IPS DF 6.9 (cell line): ENCODE measurements around the gene AATK.

Source experiments
- DNase-seq: peaks from one replicate; pipeline ENCODE4 v3.0.0-alpha.2; 2013; ENCODE audit warnings: low read depth, low spot score
- H3K27ac ChIP-seq: one replicate; pipeline ENCODE4 v1.5.1; 2013; ENCODE audit warnings: low read length, control low read depth
- H3K27me3 ChIP-seq: 2 replicates; pipeline ENCODE4 v1.6.1; 2013; ENCODE audit warnings: mild to moderate bottlenecking, low read length; ENCODE audit not compliant: control insufficient read depth, insufficient read depth
- H3K36me3 ChIP-seq: 2 replicates; pipeline ENCODE4 v1.6.1; 2013; ENCODE audit warnings: low read length; ENCODE audit not compliant: control insufficient read depth, insufficient read depth
- H3K4me1 ChIP-seq: 2 replicates; pipeline ENCODE4 v1.6.1; 2013; ENCODE audit warnings: low read length; ENCODE audit not compliant: control insufficient read depth, insufficient read depth
- H3K4me3 ChIP-seq: 2 replicates; pipeline ENCODE4 v1.5.1; 2013; ENCODE audit warnings: mild to moderate bottlenecking, low read length
- H3K9me3 ChIP-seq: 2 replicates; pipeline ENCODE4 v1.6.1; 2013; ENCODE audit warnings: low read length, inconsistent platforms; ENCODE audit not compliant: control insufficient read depth, insufficient read depth
- WGBS: extraction: QIAGEN DNeasy Blood & Tissue Kit; methylation state at CpG from one replicate; pipeline ENCODE4 v1.1.7; 2013; ENCODE audit warnings: mixed read lengths, missing lambda C conversion rate; ENCODE audit not compliant: insufficient read length, insufficient coverage; 5-methylcytosine and 5-hydroxymethylcytosine counted together

AATK gene

GRCh38 chr17:81166033-81166492, at the start of gene AATK:
AATK (minus strand) TSS chr17:81166221; CDS start chr17:81165992, 229 bp downstream.
- DNase-seq, result no peak
- no CpG with 5 or more reads among the region's 62 CpGs for WGBS
- Histone ChIP-seq H3K27ac (no peak within 1 kb of the TSS), H3K9me3 (no peaks in the 10 kb centered on the region), H3K27me3 (no peaks in the 10 kb centered on the region), H3K4me1 (peaks cover 2% of the 10 kb centered on the region; the same call in 1 of the 2 replicates), H3K36me3 (no peaks in the 10 kb centered on the region; the same call in 1 of the 2 replicates), H3K4me3 (peak within 1 kb of the TSS; percentile 44; the same call in 1 of the 2 replicates)

GRCh38 chr17:81213978-81214377, 48.0 kb upstream of the AATK start:
- no peak for DNase-seq
- H3K9me3 ChIP-seq, result no peaks in the 10 kb centered on the region
- H3K4me1 ChIP-seq, result no peaks in the 10 kb centered on the region
- WGBS, result no CpG with 5 or more reads among the region's 8 CpGs
- no peaks in the 10 kb centered on the region for H3K27me3 ChIP-seq
- H3K27ac ChIP-seq, result no peak overlapping the region
- H3K4me3 ChIP-seq, result no peak overlapping the region
- H3K36me3 ChIP-seq, result no peaks in the 10 kb centered on the region

GRCh38 chr17:81212365-81212764, 46.3 kb upstream of the AATK start:
- no peak for DNase-seq
- H3K27me3 ChIP-seq, result no peaks in the 10 kb centered on the region
- no peaks in the 10 kb centered on the region for H3K9me3 ChIP-seq
- no peak overlapping the region for H3K4me3 ChIP-seq
- H3K4me1 ChIP-seq, result 0 out of 2 replicates have a peak, but pooled peaks cover 1% of the 10 kb centered on the region
- H3K27ac ChIP-seq, result no peak overlapping the region
- no CpG with 5 or more reads among the region's 9 CpGs for WGBS
- H3K36me3 ChIP-seq, result peaks cover 7% of the 10 kb centered on the region

- peaks cover 7% of the 10 kb centered on the region for H3K36me3 ChIP-seq
- no peak overlapping the region for H3K4me3 ChIP-seq
- no CpG with 5 or more reads among the region's 14 CpGs for WGBS
- no peaks in the 10 kb centered on the region for H3K9me3 ChIP-seq
- no peak overlapping the region for H3K27ac ChIP-seq
- H3K27me3 ChIP-seq, result no peaks in the 10 kb centered on the region
- DNase-seq, result no peak
- 0 out of 2 replicates have a peak, but pooled peaks cover 1% of the 10 kb centered on the region for H3K4me1 ChIP-seq
Observed at GRCh38 chr17:81210868-81211267, 44.8 kb upstream of the AATK start.

- Histone ChIP-seq H3K4me3 (no peak overlapping the region), H3K27me3 (no peaks in the 10 kb centered on the region), H3K27ac (no peak overlapping the region), H3K4me1 (0 out of 2 replicates have a peak, but pooled peaks cover 1% of the 10 kb centered on the region), H3K9me3 (no peaks in the 10 kb centered on the region), H3K36me3 (peaks cover 7% of the 10 kb centered on the region)
- WGBS, result no CpG with 5 or more reads among the region's 10 CpGs
- DNase-seq, result no peak
Observed at GRCh38 chr17:81210466-81210865, 44.4 kb upstream of the AATK start.

GRCh38 chr17:81209141-81209540, 43.1 kb upstream of the AATK start:
- no CpG with 5 or more reads among the region's 16 CpGs for WGBS
- H3K36me3 ChIP-seq, result peaks cover 7% of the 10 kb centered on the region
- no peak overlapping the region for H3K4me3 ChIP-seq
- H3K27me3 ChIP-seq, result no peaks in the 10 kb centered on the region
- no peaks in the 10 kb centered on the region for H3K9me3 ChIP-seq
- 0 out of 2 replicates have a peak, but pooled peaks cover 1% of the 10 kb centered on the region for H3K4me1 ChIP-seq
- DNase-seq, result no peak
- no peak overlapping the region for H3K27ac ChIP-seq

GRCh38 chr17:81208651-81209050, 42.6 kb upstream of the AATK start:
- no peaks in the 10 kb centered on the region for H3K9me3 ChIP-seq
- H3K4me3 ChIP-seq, result no peak overlapping the region
- H3K36me3 ChIP-seq, result peaks cover 7% of the 10 kb centered on the region
- WGBS, result no CpG with 5 or more reads among the region's 10 CpGs
- no peaks in the 10 kb centered on the region for H3K27me3 ChIP-seq
- DNase-seq, result no peak
- H3K27ac ChIP-seq, result no peak overlapping the region
- 0 out of 2 replicates have a peak, but pooled peaks cover 1% of the 10 kb centered on the region for H3K4me1 ChIP-seq

- no peaks in the 10 kb centered on the region for H3K27me3 ChIP-seq
- no peak overlapping the region for H3K27ac ChIP-seq
- H3K9me3 ChIP-seq, result no peaks in the 10 kb centered on the region
- no peak overlapping the region for H3K4me3 ChIP-seq
- peaks cover 7% of the 10 kb centered on the region for H3K36me3 ChIP-seq
- H3K4me1 ChIP-seq, result 0 out of 2 replicates have a peak, but pooled peaks cover 1% of the 10 kb centered on the region
- WGBS, result no CpG with 5 or more reads among the region's 21 CpGs
- no peak for DNase-seq
Observed at GRCh38 chr17:81207610-81208581, 41.9 kb upstream of the AATK start.

GRCh38 chr17:81206657-81207056, 40.6 kb upstream of the AATK start:
- no peak overlapping the region for H3K27ac ChIP-seq
- peaks cover 7% of the 10 kb centered on the region for H3K36me3 ChIP-seq
- WGBS, result no CpG with 5 or more reads among the region's 12 CpGs

GRCh38 chr17:81206166-81206565, 40.1 kb upstream of the AATK start:
- Histone ChIP-seq H3K9me3 (no peaks in the 10 kb centered on the region), H3K27me3 (no peaks in the 10 kb centered on the region), H3K27ac (no peak overlapping the region), H3K4me3 (no peak overlapping the region), H3K36me3 (peaks cover 7% of the 10 kb centered on the region), H3K4me1 (0 out of 2 replicates have a peak, but pooled peaks cover 1% of the 10 kb centered on the region)
- no CpG with 5 or more reads among the region's 4 CpGs for WGBS
- DNase-seq, result no peak

More at GRCh38 chr17:81206657-81207056, 40.6 kb upstream of the AATK start:
- H3K27me3 ChIP-seq, result no peaks in the 10 kb centered on the region
- H3K4me3 ChIP-seq, result no peak overlapping the region
- H3K9me3 ChIP-seq, result no peaks in the 10 kb centered on the region
- 0 out of 2 replicates have a peak, but pooled peaks cover 1% of the 10 kb centered on the region for H3K4me1 ChIP-seq
- no peak for DNase-seq
